Mucosa of descending colon (tissue), 3 donors: ENCODE measurements around the gene FHIT. TPM values are rescaled to one million over a fixed set of nuclear protein-coding genes. Genes with fewer than 3 reads are reported as not detected.

Experiments
- ATAC-seq: fragments of 200-7000 bp; cut with Tn5 transposase; one replicate; pipeline ENCODE4 v1.9.1; 2020; ENCODE audit warnings: mild to moderate bottlenecking, moderate library complexity
- DNase-seq, 3 donors: peaks; one replicate each; pipeline ENCODE4 v3.0.0-alpha.2; 2020
- H3K36me3 ChIP-seq: fragments of 200-600 bp; one replicate; pipeline ENCODE4 v1.8.0; 2021; ENCODE audit warnings: low read depth, mild to moderate bottlenecking
- H3K4me1 ChIP-seq: fragments of 200-600 bp; one replicate; pipeline ENCODE4 v1.8.0; 2021; ENCODE audit warnings: low read depth, mild to moderate bottlenecking
- H3K4me3 ChIP-seq: fragments of 200-600 bp; one replicate; pipeline ENCODE4 v1.8.0; 2021; ENCODE audit warnings: mild to moderate bottlenecking
- H3K9me3 ChIP-seq: fragments of 200-600 bp; one replicate; pipeline ENCODE4 v1.8.0; 2021; ENCODE audit warnings: mild to moderate bottlenecking
- CTCF ChIP-seq: fragments of 200-600 bp; IDR thresholded peaks from one replicate; pipeline ENCODE4 v1.8.0; 2022; ENCODE audit warnings: antibody characterized with exemption, mild to moderate bottlenecking
- intact Hi-C, 2 donors: fragments of 100-400 bp; cut with DNase I in 1 of 2; cut with micrococcal nuclease in 1 of 2; formaldehyde crosslinking; loops; one replicate each; pipeline versions ENCODE4 v1.11.0 to v1.11.1; 2022; cut with DNase I, micrococcal nuclease
- total RNA-seq, 3 donors: library from RNA; stranded (reverse); fragmentation: NEBNext Ultra II Directional in 2 of 3; extraction: Animal tissue kit (Norgen Biotek cat#: 25700) in 2 of 3; gene quantifications; one replicate each; pipeline versions ENCODE4 v1.2.1 to v1.2.4, GENCODE V29; 2021 to 2023
- donor health status: DM: no; HTN: no; CAD: no; lungs with moderate emphysema.
- donor health status: DM: no; HTN: no; CAD: no.
- donor health status: DM: no; HTN: yes; CAD: no.

Gene FHIT
- total RNA-seq, 3 donors from 2014 or later = 8.9 to 20.7 (median 18.6) TPM

DNA sequence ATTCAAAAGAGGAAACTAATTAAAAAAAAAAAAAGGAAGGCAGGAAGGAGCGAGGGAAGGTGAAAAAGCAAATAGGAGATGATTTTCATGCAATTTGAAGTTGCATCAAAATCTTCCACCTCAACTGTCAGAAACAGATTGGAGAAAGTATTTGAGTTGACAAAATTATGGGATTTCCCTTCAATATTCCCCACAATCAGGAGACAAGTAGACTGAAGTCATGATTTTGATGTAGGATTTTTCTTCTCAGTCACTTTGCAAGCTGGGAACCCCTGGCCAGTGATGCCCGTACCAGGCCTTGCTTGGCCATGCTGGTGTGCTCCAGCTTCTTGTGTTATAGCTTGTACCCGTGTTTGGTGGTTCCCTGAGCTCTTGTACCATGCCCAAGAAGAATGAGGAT is 1347.0 kb downstream of the FHIT start:
- ATAC-seq = no peak
- Histone ChIP-seq H3K36me3 (no peaks in the 10 kb centered on the region), H3K9me3 (no peaks in the 10 kb centered on the region), H3K4me3 (no peak overlapping the region), H3K4me1 (no peaks in the 10 kb centered on the region)
- no peak for TF ChIP-seq CTCF
- DNase-seq = no peak
- intact Hi-C loops = no loop called here

DNA sequence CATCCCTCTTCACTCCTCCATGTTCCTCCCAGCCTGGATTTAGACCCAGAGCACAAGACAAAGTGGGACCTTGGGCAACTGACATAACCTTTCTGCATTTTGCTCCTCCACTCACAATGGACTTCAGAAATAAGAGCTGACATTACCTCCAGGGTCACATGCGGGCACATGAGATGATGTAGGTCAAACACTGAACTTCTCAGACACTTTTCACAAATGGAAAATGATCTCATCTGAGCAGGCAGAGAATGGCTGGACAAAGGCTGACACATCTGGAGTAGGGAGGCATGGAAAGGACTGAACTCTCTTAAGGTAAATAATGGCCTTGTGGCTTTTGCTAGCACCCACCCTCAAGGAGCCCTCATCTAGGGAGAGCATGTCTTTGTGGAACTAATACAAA is 1352.2 kb downstream of the FHIT start:
- ATAC-seq (no peak), DNase-seq (no peak)
- H3K4me3 ChIP-seq = no peak overlapping the region
- H3K9me3 ChIP-seq = no peaks in the 10 kb centered on the region
- no peaks in the 10 kb centered on the region for H3K36me3 ChIP-seq
- no peaks in the 10 kb centered on the region for H3K4me1 ChIP-seq
- intact Hi-C loops = no loop called here
- TF ChIP-seq CTCF = no peak

DNA sequence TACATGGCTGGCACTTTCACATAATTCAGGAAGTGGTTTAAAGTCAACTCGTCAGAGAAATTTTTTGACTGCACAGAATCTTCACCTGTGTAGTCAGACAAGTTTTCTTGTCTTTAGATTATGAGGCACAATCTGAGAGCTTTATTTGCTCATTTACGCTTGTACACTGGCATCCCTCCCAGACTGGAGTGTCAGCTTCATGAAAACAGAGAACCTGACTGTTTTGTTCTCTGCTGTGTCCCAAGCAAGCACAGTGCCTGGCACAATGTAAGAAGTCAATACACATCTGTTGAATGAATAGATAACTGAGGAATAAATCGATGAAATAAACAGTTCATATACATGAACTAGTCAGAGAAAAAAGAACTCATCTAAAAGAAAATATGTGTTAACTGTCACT is 1355.3 kb downstream of the FHIT start:
- no peak for ATAC-seq
- no peak for DNase-seq
- Histone ChIP-seq H3K4me1 (no peaks in the 10 kb centered on the region), H3K36me3 (no peaks in the 10 kb centered on the region), H3K9me3 (no peaks in the 10 kb centered on the region), H3K4me3 (no peak overlapping the region)
- no peak for TF ChIP-seq CTCF
- intact Hi-C loops = no loop called here

- Histone ChIP-seq H3K4me1 (no peaks in the 10 kb centered on the region), H3K36me3 (no peaks in the 10 kb centered on the region), H3K9me3 (no peaks in the 10 kb centered on the region), H3K4me3 (no peak overlapping the region)
- DNase-seq (no peak), ATAC-seq (no peak)
- intact Hi-C loops = no loop called here
- no peak for TF ChIP-seq CTCF
Measured at GRCh38 chr3:59894425-59895121, 1356.7 kb downstream of the FHIT start.

DNA sequence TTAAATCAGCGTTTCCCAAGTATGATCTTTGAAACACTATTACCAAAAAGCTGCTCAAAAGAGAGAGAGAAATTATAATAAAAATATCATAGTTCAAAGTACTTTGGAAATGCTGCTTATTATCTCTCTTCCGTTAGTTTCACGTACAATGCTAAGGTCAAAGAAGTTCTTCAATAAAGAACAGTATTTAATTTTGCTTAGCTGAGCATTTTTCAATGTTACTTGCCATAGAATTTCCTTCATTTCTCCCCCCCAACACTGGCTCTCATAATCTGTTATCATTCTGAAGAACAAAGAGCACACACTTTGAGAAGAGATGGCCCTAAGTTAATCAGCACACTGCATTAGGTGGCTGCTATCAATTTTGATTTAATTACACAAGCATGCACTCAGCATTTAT is 1360.6 kb downstream of the FHIT start:
- DNase-seq (no peak), ATAC-seq (no peak)
- Histone ChIP-seq H3K4me1 (no peaks in the 10 kb centered on the region), H3K4me3 (no peak overlapping the region), H3K9me3 (no peaks in the 10 kb centered on the region), H3K36me3 (no peaks in the 10 kb centered on the region)
- no peak for TF ChIP-seq CTCF
- intact Hi-C loops = no loop called here

DNA sequence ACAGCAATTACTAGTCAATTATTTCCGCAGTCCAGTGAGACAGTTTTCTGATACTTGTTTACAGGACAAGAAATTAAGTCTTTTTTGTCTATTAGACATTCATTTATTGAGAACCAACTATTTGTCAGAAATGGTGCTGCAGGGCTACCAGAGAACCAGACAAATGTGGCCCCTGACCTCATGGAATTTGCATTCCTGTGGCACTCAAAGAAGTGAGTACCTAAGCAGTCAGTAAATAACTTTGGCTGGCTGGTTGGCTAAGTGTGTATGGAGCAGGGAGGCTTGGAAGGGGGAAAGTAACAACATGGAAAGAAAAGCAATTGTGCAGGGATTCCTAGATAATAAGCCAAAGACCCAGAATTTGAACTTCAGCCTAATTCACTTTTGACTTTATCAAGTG is 1364.5 kb downstream of the FHIT start:
- no peak for DNase-seq
- Histone ChIP-seq H3K9me3 (no peaks in the 10 kb centered on the region), H3K36me3 (no peaks in the 10 kb centered on the region), H3K4me3 (no peak overlapping the region), H3K4me1 (no peaks in the 10 kb centered on the region)
- intact Hi-C loops = no loop called here
- TF ChIP-seq CTCF = no peak
- no peak for ATAC-seq
